Sigmoid colon (tissue), 7 donors: ENCODE results near the gene GRM6. TPM values are rescaled to one million over a fixed set of nuclear protein-coding genes. Genes with fewer than 3 reads are reported as not detected.

Source experiments
- DNase-seq: peaks from one replicate; pipeline ENCODE4 v3.0.0-alpha.2; 2019
- H3K27ac ChIP-seq, 4 donors: fragments of 200-600 bp; sonication (generic); one replicate each; pipeline ENCODE4 v1.5.1; 2016 to 2019; ENCODE audit warnings: mild to moderate bottlenecking in 1 of 4
- H3K27me3 ChIP-seq, 3 donors: fragments of 200-600 bp; sonication (generic); one replicate each; pipeline ENCODE4 v1.5.1; 2019; ENCODE audit warnings: mild to moderate bottlenecking in 1 of 3
- H3K36me3 ChIP-seq, 4 donors: fragments of 200-600 bp; sonication (generic); one replicate each; pipeline ENCODE4 v1.5.1; 2016 to 2019
- H3K4me1 ChIP-seq, 4 donors: fragments of 200-600 bp; sonication (generic); one replicate each; pipeline ENCODE4 v1.5.1; 2017 to 2019
- H3K4me3 ChIP-seq, 4 donors: fragments of 200-600 bp; sonication (generic); one replicate each; pipeline ENCODE4 v1.5.1; 2017 to 2019; ENCODE audit warnings: mild to moderate bottlenecking in 2 of 4, moderate library complexity in 1 of 4
- H3K9me3 ChIP-seq, 4 donors: fragments of 200-600 bp in 3 of 4; sonication (generic) in 3 of 4; one replicate each; pipeline versions ENCODE4 v1.5.1 to v1.6.1; 2013 to 2019
- CTCF ChIP-seq, 4 experiments: fragments of 450-650 bp in 3 of 4; fragments of 200-600 bp in 1 of 4; IDR thresholded peaks; one replicate each; pipeline ENCODE4 v1.5.1; 2016 to 2019; ENCODE audit warnings: antibody characterized with exemption in 4 of 4, mild to moderate bottlenecking in 3 of 4, moderate library complexity in 2 of 4
- EP300 ChIP-seq, 4 donors: sonication (generic); formaldehyde crosslinking; IDR thresholded peaks; one replicate each; pipeline ENCODE4 v1.6.1; 2017; ENCODE audit warnings: antibody characterized with exemption in 4 of 4
- POLR2A ChIP-seq, 2 donors: fragments of 450-650 bp; IDR thresholded peaks; one replicate each; pipeline ENCODE4 v1.6.1; 2016; ENCODE audit warnings: antibody characterized with exemption in 2 of 2, mild to moderate bottlenecking in 2 of 2, moderate library complexity in 2 of 2
- POLR2AphosphoS5 ChIP-seq, 4 donors: sonication (generic); formaldehyde crosslinking; IDR thresholded peaks; one replicate each; pipeline ENCODE4 v1.6.1; 2017; ENCODE audit warnings: antibody characterized with exemption in 4 of 4
- WGBS, 2 donors: extraction: QIAGEN DNeasy Blood & Tissue Kit; methylation state at CpG; one replicate each; pipeline ENCODE4 v1.1.7; 2013; 5-methylcytosine and 5-hydroxymethylcytosine counted together
- intact Hi-C: fragments of 100-400 bp; cut with DNase I; formaldehyde crosslinking; loops from one replicate; pipeline ENCODE4 v1.15.1; 2023
- polyA plus RNA-seq, 3 donors: library from polyadenylated mRNA; stranded (reverse); fragments of 200-250 nt; gene quantifications; one replicate each; pipeline ENCODE4 v1.2.3, GENCODE V29; 2013
- total RNA-seq, 4 donors: library from RNA; depleted of rRNA; stranded (reverse); fragments of >200 nt; gene quantifications; one replicate each; pipeline ENCODE4 v1.1.0, GENCODE V29; 2016
- donor health status: healthy with polysubstance abuse.
- donor health status: Bipolar disorder and iron deficiency.
- donor health status: healthy.

The GRM6 gene
- total and polyA plus RNA-seq, 7 donors, result 0.01 TPM; not detected in 6

GRCh38 chr5:178995341-178995690 is 196 bp upstream of the GRM6 start:
- Histone ChIP-seq H3K9me3 (no peaks in the 10 kb centered on the region), H3K27me3 (peaks cover 6 to 38% (median 28%) of the 10 kb centered on the region in 3 donors), H3K4me1 (peaks cover 0 to 3% (median 0%) of the 10 kb centered on the region in 4 donors), H3K36me3 (no peaks in the 10 kb centered on the region), H3K4me3 (no peak overlapping the region), H3K27ac (no peak overlapping the region)
- TF ChIP-seq POLR2AphosphoS5 (IDR thresholded peaks at IDR 0.05) (no peak), POLR2A (IDR thresholded peaks at IDR 0.05) (no peak), EP300 (IDR thresholded peaks at IDR 0.05) (no peak), CTCF (IDR thresholded peaks at IDR 0.05) (no peak)
- 11 to 29% methylated on average over 6 of the region's 6 CpGs for WGBS, 2 donors
- intact Hi-C loops, result no loop called here
- DNase-seq, result no peak

GRCh38 chr5:178993955-178994579 is 1.1 kb downstream of the GRM6 start:
- H3K27ac ChIP-seq, result no peak overlapping the region
- no peak for DNase-seq
- TF ChIP-seq POLR2A (IDR thresholded peaks at IDR 0.05) (no peak), EP300 (IDR thresholded peaks at IDR 0.05) (no peak), CTCF (IDR thresholded peaks at IDR 0.05) (no peak), POLR2AphosphoS5 (IDR thresholded peaks at IDR 0.05) (no peak)
- peaks cover 0 to 6% (median 4%) of the 10 kb centered on the region in 4 donors for H3K9me3 ChIP-seq
- no peaks in the 10 kb centered on the region for H3K36me3 ChIP-seq
- 29 to 54% methylated on average over 53 of the region's 53 CpGs for WGBS, 2 donors
- H3K4me3 ChIP-seq, result no peak overlapping the region
- H3K4me1 ChIP-seq, result peaks cover 0 to 3% (median 0%) of the 10 kb centered on the region in 4 donors
- intact Hi-C loops, result no loop called here
- peaks cover 6 to 38% (median 28%) of the 10 kb centered on the region in 3 donors for H3K27me3 ChIP-seq

DNA sequence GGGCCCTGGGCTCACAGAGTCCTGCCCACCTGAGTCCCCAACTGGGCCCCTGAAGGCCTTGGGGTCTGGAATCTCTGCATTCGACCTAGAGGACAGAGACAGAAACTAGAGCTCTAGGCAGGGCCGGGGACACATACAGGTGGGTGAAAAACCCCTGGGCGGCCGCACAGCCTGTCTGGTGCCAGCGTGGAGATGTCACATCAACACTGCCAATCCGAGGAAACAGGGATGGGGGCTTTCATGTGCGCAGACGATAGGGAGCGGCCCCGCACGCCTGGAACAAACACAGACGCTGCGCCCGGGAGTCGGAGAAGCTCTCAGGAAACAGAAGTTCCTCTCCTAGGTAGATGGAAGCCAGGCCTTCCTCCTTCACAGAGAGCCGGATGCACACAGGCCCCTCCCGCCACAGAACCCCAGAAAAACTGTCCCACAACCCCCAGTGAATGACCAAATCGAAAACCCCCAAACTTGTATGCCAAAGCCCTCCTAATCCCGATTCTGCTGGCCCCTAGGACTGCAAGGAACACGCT is 1.8 kb downstream of the GRM6 start:
- Histone ChIP-seq H3K27me3 (peaks cover 6 to 38% (median 28%) of the 10 kb centered on the region in 3 donors), H3K4me3 (no peak overlapping the region), H3K9me3 (peaks cover 0 to 12% (median 4%) of the 10 kb centered on the region in 4 donors), H3K4me1 (peaks cover 0 to 3% (median 0%) of the 10 kb centered on the region in 4 donors), H3K36me3 (no peaks in the 10 kb centered on the region), H3K27ac (no peak overlapping the region)
- WGBS, 2 donors, result 45 to 78% methylated on average over 20 of the region's 20 CpGs
- TF ChIP-seq CTCF (IDR thresholded peaks at IDR 0.05) (no peak), POLR2AphosphoS5 (IDR thresholded peaks at IDR 0.05) (no peak), POLR2A (IDR thresholded peaks at IDR 0.05) (no peak), EP300 (IDR thresholded peaks at IDR 0.05) (no peak)
- intact Hi-C loops, result no loop called here
- no peak for DNase-seq

GRCh38 chr5:178992291-178992895 is 2.7 kb downstream of the GRM6 start:
- TF ChIP-seq EP300 (IDR thresholded peaks at IDR 0.05) (no peak), POLR2A (IDR thresholded peaks at IDR 0.05) (no peak), CTCF (IDR thresholded peaks at IDR 0.05) (no peak), POLR2AphosphoS5 (IDR thresholded peaks at IDR 0.05) (no peak)
- DNase-seq, result no peak
- H3K27me3 ChIP-seq, result peaks cover 6 to 38% (median 28%) of the 10 kb centered on the region in 3 donors
- H3K4me3 ChIP-seq, result no peak overlapping the region
- peaks cover 0 to 3% (median 0%) of the 10 kb centered on the region in 4 donors for H3K4me1 ChIP-seq
- no peaks in the 10 kb centered on the region for H3K36me3 ChIP-seq
- no peak overlapping the region for H3K27ac ChIP-seq
- intact Hi-C loops, result no loop called here
- WGBS, 2 donors, result 66 to 68% methylated on average over 9 of the region's 9 CpGs
- peaks cover 0 to 14% (median 4%) of the 10 kb centered on the region in 4 donors for H3K9me3 ChIP-seq
